IPS-15b (cell line): ENCODE data around the gene TMEM186.
"Not testable (repeated sequence)": the region's sequence is repeated elsewhere in the genome, so short reads cannot be mapped to it uniquely, and the experiment has no call there.

Experiments
- H3K27me3 ChIP-seq: one replicate; pipeline ENCODE4 v1.6.1; 2013; ENCODE audit warnings: low read length; ENCODE audit not compliant: control insufficient read depth, insufficient read depth
- H3K36me3 ChIP-seq: one replicate; pipeline ENCODE4 v1.6.1; 2013; ENCODE audit warnings: low read length; ENCODE audit not compliant: control insufficient read depth, insufficient read depth
- H3K4me1 ChIP-seq: one replicate; pipeline ENCODE4 v1.6.1; 2013; ENCODE audit warnings: mild to moderate bottlenecking, low read length; ENCODE audit not compliant: control insufficient read depth, insufficient read depth
- H3K4me3 ChIP-seq: one replicate; pipeline ENCODE4 v1.5.1; 2013; ENCODE audit warnings: low read depth, low read length
- H3K9ac ChIP-seq: one replicate; pipeline ENCODE4 v1.6.1; 2013; ENCODE audit warnings: low read depth, mild to moderate bottlenecking, low read length
- H3K9me3 ChIP-seq: one replicate; pipeline ENCODE4 v1.6.1; 2013; ENCODE audit warnings: mild to moderate bottlenecking, low read length; ENCODE audit not compliant: control insufficient read depth, insufficient read depth

TMEM186 gene

DNA sequence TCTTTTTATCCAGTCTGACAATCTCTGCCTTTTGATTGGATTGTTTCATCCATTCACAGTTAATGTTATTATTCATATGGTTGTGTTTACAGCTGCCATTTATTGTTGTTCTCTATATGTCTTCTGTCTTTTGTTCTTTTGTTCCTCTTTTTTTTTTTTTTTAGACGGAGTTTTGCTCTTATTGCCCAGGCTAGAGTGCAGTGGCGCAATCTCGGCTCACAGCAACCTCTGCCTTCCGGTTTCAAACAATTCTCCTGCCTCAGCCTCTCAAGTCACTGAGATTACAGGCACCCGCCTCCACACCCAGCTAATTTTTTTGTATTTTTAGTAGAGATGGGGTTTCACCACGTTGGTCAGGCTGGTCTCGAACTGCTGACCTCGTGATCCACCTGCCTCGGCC is 48.5 kb downstream of the TMEM186 start:
- H3K4me1 ChIP-seq, H3K9ac ChIP-seq, H3K9me3 ChIP-seq, H3K4me3 ChIP-seq, H3K36me3 ChIP-seq, H3K27me3 ChIP-seq: not testable (repeated sequence)
